ENCODE data around the gene TAPBP.
"Not testable (repeated sequence)": the region's sequence is repeated elsewhere in the genome, so short reads cannot be mapped to it uniquely, and the experiment has no call there.

The TAPBP gene

GRCh38 chr6:33275795-33276580 is 37.9 kb downstream of the TAPBP start:
- DNase-seq, result not testable (repeated sequence)

- no peak for DNase-seq
Observed at GRCh38 chr6:33273924-33274902, 39.7 kb downstream of the TAPBP start.

- DNase-seq, result no peak
Observed at GRCh38 chr6:33273129-33273923, 40.6 kb downstream of the TAPBP start.

- no peak for DNase-seq
Observed at GRCh38 chr6:33272275-33273128, 41.4 kb downstream of the TAPBP start.

GRCh38 chr6:33271468-33272274 is 42.2 kb downstream of the TAPBP start, which contains the start of the genes RPS18 and VPS52:
Gene RPS18, plus strand, starts transcription at chr6:33272075. Its CDS starts 45 bp downstream, at chr6:33272120.
Gene VPS52, minus strand, starts transcription at chr6:33271876. Its CDS starts 201 bp downstream, at chr6:33271675.
- DNase-seq, result peak; percentile 89

GRCh38 chr6:33271117-33271467 is 42.8 kb downstream of the TAPBP start:
- no peak for DNase-seq

GRCh38 chr6:33264015-33264414 is 49.9 kb downstream of the TAPBP start:
- DNase-seq, result no peak

- DNase-seq, result not testable (repeated sequence)
Observed at GRCh38 chr6:33262490-33262889, 51.4 kb downstream of the TAPBP start.

- DNase-seq, result no peak
Observed at GRCh38 chr6:33259032-33259431, 54.8 kb downstream of the TAPBP start.

GRCh38 chr6:33254591-33254990 is 59.3 kb downstream of the TAPBP start:
- no peak for DNase-seq

- DNase-seq, result no peak
Observed at GRCh38 chr6:33252759-33253158, 61.1 kb downstream of the TAPBP start.

- DNase-seq, result no peak
Observed at GRCh38 chr6:33251395-33252012, 62.4 kb downstream of the TAPBP start.

GRCh38 chr6:33250731-33251130 is 63.1 kb downstream of the TAPBP start:
- DNase-seq, result no peak

GRCh38 chr6:33249732-33250630 is 63.9 kb downstream of the TAPBP start:
- no peak for DNase-seq

All from activated T-cell treated with anti-CD3 and anti-CD28 coated beads, Interleukin-2, amount 50 U/mL, for 1 hour (primary cell).